GM12892 (cell line): ENCODE measurements around the gene ARMC7.

ENCODE experiments used
- DNase-seq: peaks from one replicate; pipeline ENCODE4 v3.0.0; 2011; ENCODE audit not compliant: insufficient read length
- FAIRE-seq: peaks from 2 replicates; lab custom pipeline; 2011; peaks lifted over from hg19 to GRCh38; lab: Jason Lieb, UNC
- POLR2A ChIP-seq: IDR thresholded peaks from 2 replicates; pipeline ENCODE4 v1.6.1; 2011; ENCODE audit warnings: low read depth, low read length, control low read depth
- POLR2AphosphoS5 ChIP-seq: IDR thresholded peaks from 2 replicates; pipeline ENCODE4 v1.6.1; 2011; ENCODE audit warnings: low read depth, low read length, control low read depth
- TAF1 ChIP-seq: IDR thresholded peaks from 2 replicates; pipeline ENCODE4 v1.6.1; 2011; ENCODE audit warnings: low read depth, mild to moderate bottlenecking, control low read depth, low read length, borderline replicate concordance

ARMC7 gene

DNA sequence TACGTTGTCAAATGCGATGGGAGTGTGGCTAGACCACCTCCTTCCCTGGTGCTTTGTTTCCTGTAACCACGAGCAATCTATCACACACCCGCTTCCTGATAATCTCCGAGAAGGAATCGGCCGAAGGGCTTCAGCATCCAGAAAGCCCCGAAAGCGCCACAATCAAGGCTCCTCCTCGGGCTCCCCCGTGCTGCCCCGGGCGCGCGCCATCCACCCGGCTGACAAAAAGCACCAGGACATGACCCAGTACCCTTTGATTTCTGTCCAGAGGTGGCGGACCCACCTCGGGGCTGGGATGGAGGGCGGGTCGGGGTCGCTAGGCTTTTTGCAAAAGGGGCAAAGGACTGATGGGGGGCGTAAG lies 743 bp upstream of the ARMC7 start:
- FAIRE-seq (no peak), DNase-seq (no peak)
- TF ChIP-seq POLR2AphosphoS5 (no peak), POLR2A (no peak), TAF1 (no peak)

DNA sequence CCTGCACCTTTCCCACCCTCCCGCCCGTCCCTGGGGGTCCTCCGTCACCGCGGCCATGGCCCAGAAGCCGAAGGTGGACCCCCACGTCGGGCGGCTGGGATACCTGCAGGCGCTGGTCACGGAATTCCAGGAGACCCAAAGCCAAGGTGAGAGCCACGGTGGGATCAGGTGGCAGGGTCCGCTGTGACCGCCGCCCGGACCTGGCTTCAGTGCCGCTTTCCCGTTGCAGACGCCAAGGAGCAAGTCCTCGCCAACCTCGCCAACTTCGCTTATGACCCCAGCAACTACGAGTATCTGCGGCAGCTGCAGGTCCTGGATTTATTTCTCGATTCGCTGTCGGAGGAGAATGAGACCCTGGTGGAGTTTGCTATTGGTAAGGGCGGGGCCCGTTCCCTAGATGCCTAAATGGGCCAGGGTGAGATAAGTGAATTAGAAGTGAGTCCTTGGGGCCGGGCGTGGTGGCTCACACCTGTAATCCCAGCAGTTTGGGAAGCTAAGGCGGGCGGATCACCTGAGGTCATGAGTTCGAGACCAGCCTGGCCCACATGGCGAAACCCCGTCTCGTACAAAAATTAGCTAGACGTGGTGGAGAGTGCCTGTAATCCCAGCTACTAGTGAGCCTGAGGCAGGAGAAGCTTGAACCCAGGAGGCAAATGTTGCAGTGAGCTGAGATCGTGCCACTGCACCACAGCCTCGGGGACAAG lies 617 bp downstream of the ARMC7 start:
- DNase-seq (no peak), FAIRE-seq (peak; percentile 51)
- TF ChIP-seq POLR2A (no peak), TAF1 (no peak), POLR2AphosphoS5 (no peak)

DNA sequence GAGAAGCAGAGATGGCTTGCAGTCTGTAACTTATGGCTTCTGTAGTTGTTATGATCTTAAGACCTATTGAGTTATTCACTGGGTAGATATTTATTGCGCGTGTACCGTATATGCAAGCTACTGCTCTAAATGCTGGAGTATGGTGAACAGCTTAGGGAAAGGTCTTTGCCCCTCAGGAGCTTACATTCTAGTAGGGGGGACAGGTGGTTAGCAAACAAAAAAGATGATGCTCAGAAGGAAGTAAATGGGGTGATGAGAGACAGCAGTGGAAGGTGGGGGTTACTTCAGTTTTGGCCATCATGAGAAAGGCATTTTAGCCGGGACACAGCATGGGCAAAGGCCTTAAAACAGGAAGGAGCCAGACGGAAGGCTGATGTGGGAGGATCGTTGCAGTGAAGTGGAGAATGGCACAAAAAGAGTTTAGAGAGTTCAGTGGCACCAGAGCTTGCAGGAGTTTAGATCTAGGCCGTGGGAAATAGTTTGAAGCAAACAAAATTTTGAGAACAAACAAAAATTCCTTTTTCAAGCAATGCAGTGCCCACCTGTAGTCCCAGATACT lies 2.1 kb downstream of the ARMC7 start:
- no peak for DNase-seq
- FAIRE-seq = no peak
- TF ChIP-seq TAF1 = no peak
- TF ChIP-seq POLR2AphosphoS5 = no peak

DNA sequence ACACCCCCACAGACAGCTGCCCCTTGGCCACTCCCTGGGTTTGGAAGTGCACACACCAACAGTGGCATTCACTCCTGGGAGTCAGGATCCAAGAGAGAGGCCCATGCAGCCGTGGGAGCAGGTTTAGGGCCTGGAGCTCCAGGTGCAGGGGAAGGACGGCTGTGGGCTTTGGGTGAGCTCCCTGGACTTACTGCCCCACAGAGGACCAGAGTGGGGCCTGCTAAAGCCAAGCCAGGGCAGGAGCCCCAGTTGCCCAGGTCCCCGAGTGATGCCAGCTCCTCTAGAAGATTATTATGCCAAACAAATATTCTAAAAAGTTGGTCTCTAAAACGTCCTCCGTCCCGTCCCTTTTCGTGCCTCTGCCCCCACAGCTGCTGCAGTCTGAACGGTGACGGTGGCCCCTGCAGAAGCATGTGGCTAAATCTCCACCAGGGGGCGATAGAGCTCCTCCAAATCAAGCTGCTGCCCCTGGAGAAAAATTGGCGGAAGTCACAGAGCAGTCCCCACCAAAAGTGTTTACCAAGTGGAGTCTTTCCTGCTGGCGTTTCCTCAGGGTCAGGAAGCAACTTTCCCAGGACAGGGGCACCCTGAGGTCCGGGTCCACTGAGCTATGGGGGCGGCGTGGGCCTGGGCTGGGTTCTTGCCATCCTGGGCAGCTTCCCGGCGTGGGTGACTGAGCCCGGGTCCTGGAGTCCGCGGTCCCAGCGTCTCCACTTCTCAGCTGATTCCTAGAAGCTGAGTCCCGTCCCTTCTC lies 4.2 kb downstream of the ARMC7 start:
- TF ChIP-seq TAF1 = no peak
- TF ChIP-seq POLR2A = peak; percentile 28; the same call in 1 of the 2 replicates
- TF ChIP-seq POLR2AphosphoS5 = no peak
- DNase-seq = peak; percentile 83
- FAIRE-seq = peak; percentile 92

DNA sequence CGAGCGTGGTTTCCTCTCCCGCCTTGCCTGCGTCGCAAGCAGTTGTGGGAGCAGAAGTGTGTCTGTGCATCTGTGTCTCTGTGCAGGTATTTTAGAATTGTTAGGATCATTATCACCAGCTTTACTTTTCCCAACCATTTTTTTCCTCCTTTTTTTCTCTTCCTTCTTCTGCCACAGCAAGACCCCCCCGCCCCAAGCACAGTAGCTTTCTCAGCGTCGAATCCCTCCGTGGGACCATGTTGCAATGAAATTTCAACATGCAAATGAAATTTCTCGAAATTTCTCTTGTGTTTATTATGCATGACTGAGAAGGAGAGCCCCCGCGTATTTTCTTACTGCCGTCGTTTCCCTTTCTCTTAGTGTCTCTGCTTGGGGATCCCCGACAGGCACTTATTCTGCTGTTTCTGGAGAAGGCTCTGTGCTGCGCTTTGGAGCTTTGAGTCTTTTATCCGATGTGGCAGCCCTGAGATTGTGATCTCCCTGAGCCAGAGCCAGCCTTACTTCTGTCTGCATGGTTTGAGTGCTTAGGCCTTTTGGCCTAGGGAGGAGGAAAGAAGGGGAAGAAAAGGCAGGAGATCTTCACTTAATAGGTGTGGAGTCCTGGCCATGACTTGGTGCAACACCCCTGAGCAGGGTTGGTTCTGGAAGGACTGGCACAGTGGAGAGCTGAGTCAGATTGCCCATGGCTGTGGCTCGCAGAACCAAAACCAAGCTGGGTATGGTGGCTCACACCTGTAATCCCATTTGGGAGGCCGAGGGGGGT lies 5.0 kb downstream of the ARMC7 start:
- TF ChIP-seq POLR2A (no peak), TAF1 (no peak), POLR2AphosphoS5 (no peak)
- no peak for FAIRE-seq

DNA sequence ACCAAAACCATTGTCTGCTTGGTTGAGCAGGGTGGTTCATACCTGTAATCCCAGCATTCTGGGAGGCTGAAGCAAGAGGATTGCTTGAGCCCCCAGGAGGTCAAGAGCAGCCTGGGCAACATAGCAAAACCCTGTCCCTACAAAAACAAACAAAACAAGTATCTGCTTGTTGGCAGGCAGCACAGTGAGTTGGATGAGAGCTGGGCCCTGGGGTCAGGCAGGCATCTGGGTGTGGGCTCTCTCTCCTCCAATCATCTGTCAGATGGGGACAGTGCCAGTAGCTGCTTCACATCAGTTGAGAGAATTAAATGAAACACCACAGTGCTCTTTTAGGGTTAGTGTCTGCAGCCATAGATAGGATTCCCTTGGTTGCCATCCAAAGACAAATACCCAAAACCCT lies 5.8 kb downstream of the ARMC7 start:
- no peak for TF ChIP-seq TAF1
- TF ChIP-seq POLR2AphosphoS5 = no peak
- TF ChIP-seq POLR2A = no peak
- DNase-seq (no peak), FAIRE-seq (no peak)

More for the DNA sequence above, 5.0 kb downstream of the ARMC7 start:
- no peak for DNase-seq

DNA sequence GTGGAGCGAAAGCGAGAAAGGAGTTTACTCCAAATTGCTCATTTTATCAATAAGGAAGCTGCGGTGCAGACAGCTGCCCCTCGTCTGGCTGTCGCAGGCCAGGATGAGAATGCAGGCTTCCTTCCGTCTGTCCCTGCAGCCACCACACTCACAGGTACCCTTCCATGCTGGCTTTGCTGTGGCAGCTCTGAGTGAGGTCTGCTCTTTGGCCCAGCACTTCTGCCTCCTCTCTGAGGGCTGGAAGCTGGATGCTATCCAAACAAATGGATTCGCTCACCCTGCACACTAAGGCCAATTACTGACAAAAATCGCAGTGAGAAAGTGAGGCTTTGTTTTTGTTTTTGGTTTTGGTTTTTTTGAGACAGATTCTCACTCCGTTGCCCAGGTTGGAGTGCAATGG lies 7.0 kb downstream of the ARMC7 start:
- TF ChIP-seq TAF1 (no peak), POLR2A (no peak)
- FAIRE-seq (no peak), DNase-seq (no peak)

DNA sequence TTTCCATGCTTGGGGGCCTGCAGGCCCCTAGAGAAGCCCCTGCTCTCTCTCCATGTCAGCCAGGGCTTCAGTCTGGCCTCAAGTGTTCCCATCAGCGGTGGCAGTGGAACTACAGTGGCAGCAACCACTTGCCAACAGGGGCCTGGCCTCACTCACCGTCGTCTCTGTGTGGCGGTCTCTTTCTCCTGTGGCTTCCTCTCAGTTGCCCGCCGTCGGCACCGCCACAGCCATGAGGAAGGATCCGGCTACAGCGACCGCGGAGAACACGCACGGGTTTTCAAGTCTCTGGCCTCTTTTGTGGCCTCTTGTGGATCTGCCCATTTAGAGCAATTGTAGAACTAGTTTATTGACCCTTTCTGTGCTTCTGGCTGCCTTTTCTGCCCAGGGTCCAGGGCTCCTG lies 8.5 kb downstream of the ARMC7 start:
- no peak for TF ChIP-seq POLR2AphosphoS5
- TF ChIP-seq TAF1 = no peak
- no peak for TF ChIP-seq POLR2A
- FAIRE-seq (no peak), DNase-seq (no peak)

DNA sequence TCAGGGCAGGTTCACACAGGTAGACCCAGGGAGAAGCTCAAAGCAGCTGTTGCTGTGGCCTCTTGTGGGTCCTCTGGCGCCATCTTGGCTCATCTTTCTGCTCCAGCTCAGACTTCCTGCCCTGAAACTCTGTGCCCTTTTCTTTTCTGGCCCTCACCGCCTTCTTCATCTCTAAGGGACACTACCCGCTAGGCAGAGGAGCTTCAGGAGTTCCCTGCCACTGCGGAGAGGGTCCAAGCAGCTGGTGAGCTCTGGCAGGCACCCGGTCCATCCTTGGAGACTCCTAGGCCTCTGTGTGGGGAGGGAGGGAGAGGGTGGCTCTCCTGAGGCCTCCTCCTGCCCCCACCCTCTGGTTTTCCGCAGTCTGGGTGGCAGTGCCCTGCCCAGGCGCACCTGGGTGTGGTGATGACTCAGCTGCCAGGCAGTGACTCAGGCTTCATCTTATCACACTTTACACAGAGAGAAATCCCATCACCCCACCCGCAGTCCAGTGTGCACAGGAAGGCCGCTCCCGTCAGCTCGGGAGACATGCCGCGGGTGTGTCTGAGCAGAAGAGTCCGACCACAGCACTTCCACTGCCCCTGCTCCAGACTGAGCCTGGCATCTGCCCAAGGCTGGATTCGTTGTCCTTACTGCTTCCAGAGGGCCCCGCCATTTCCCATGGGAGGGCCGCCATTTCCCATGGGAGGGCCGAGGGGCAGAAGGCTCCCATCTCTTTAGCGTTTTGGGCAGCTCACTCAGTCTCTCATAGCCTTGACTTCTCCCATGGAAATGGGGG lies 14.5 kb downstream of the ARMC7 start:
- FAIRE-seq (no peak), DNase-seq (no peak)
- TF ChIP-seq POLR2AphosphoS5 = no peak

DNA sequence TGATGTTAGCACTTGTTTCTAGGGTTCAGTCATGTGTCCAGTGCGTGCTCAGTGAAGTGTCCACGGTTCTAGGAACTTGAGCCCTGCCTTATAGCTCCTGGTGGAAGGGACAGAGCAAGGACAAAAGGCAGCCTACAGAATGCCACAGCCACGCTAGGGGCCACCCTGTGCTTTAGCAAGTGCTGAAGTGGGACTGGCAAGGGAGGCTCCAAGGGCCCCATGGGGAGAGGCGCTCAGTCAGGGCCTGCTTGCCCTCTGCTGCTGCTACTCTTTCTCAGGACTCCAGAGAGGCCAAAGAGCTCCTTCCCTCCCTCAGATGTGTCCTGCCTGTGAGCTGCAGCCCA lies 15.0 kb downstream of the ARMC7 start:
- FAIRE-seq = no peak
- TF ChIP-seq POLR2AphosphoS5 (no peak), TAF1 (no peak), POLR2A (no peak)

DNA sequence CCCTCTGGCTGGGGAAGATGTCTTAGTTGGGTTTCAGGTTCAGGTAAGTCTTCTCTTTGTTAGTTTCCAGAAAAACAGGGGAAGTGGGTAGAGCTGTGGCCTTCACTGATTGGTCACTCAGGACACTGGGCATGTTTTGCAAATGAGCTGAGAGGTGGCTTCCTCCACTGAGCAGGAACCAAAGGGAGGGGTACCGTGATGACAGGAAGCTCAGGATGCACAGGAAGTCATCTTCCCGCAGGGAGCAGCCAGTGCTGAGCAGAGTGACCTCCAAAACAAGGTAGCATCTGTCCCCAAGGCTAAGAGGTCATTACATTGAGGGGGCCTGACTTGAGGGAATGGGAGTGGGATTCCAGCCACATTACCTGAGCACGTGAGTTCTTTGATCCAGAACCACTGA lies 16.2 kb downstream of the ARMC7 start:
- FAIRE-seq (no peak), DNase-seq (no peak)
- TF ChIP-seq POLR2AphosphoS5 (0 out of 2 replicates have a peak, but pooled peaks have one; percentile 38), POLR2A (no peak), TAF1 (no peak)

More for the DNA sequence above, 15.0 kb downstream of the ARMC7 start:
- DNase-seq = no peak
